Neutrophil (primary cell): Measurements from ENCODE around the gene SLC6A12.

Source experiments
- H3K27ac ChIP-seq: fragments of 200-600 bp; sonication (generic); 2 replicates; pipeline ENCODE4 v1.5.1; 2016; ENCODE audit warnings: mild to moderate bottlenecking, moderate library complexity
- H3K27me3 ChIP-seq: fragments of 200-600 bp; sonication (generic); 2 replicates; pipeline ENCODE4 v1.6.0; 2016; ENCODE audit warnings: mild to moderate bottlenecking
- H3K36me3 ChIP-seq: fragments of 200-600 bp; sonication (generic); 2 replicates; pipeline ENCODE4 v1.5.1; 2017
- H3K4me1 ChIP-seq, 2 experiments: fragments of 200-600 bp in 1 of 2; sonication (generic) in 1 of 2; 1 replicate in 1 of 2; 2 replicates in 1 of 2; pipeline versions ENCODE4 v1.5.1 to v1.6.1; 2013 to 2016; ENCODE audit warnings: low read depth in 1 of 2, low read length in 1 of 2, mild to moderate bottlenecking in 1 of 2, moderate library complexity in 1 of 2; ENCODE audit not compliant: control insufficient read depth in 1 of 2, insufficient read depth in 1 of 2
- H3K4me3 ChIP-seq, 2 experiments: fragments of 200-600 bp in 1 of 2; sonication (generic) in 1 of 2; 1 replicate in 1 of 2; 2 replicates in 1 of 2; pipeline ENCODE4 v1.5.1; 2013 to 2016; ENCODE audit warnings: low read depth in 1 of 2, low read length in 1 of 2, mild to moderate bottlenecking in 1 of 2, moderate library complexity in 1 of 2
- H3K9me3 ChIP-seq: fragments of 200-600 bp; sonication (generic); 2 replicates; pipeline ENCODE4 v1.5.1; 2016
- TF ChIP-seq, protein P1 (sequence below): fragments of 200-600 bp; sonication (generic); IDR thresholded peaks from 2 replicates; pipeline ENCODE4 v1.5.1; 2016; ENCODE audit warnings: antibody characterized with exemption

The SLC6A12 gene

GRCh38 chr12:171743-172676 is 41.9 kb downstream of the SLC6A12 start:
- Histone ChIP-seq H3K27ac (no peak overlapping the region), H3K4me3 (no peak overlapping the region), H3K4me1 (no peaks in the 10 kb centered on the region), H3K9me3 (no peaks in the 10 kb centered on the region), H3K36me3 (no peaks in the 10 kb centered on the region), H3K27me3 (peaks cover 34% of the 10 kb centered on the region)
- TF ChIP-seq, protein P1, sequence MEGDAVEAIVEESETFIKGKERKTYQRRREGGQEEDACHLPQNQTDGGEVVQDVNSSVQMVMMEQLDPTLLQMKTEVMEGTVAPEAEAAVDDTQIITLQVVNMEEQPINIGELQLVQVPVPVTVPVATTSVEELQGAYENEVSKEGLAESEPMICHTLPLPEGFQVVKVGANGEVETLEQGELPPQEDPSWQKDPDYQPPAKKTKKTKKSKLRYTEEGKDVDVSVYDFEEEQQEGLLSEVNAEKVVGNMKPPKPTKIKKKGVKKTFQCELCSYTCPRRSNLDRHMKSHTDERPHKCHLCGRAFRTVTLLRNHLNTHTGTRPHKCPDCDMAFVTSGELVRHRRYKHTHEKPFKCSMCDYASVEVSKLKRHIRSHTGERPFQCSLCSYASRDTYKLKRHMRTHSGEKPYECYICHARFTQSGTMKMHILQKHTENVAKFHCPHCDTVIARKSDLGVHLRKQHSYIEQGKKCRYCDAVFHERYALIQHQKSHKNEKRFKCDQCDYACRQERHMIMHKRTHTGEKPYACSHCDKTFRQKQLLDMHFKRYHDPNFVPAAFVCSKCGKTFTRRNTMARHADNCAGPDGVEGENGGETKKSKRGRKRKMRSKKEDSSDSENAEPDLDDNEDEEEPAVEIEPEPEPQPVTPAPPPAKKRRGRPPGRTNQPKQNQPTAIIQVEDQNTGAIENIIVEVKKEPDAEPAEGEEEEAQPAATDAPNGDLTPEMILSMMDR, result no peak

DNA sequence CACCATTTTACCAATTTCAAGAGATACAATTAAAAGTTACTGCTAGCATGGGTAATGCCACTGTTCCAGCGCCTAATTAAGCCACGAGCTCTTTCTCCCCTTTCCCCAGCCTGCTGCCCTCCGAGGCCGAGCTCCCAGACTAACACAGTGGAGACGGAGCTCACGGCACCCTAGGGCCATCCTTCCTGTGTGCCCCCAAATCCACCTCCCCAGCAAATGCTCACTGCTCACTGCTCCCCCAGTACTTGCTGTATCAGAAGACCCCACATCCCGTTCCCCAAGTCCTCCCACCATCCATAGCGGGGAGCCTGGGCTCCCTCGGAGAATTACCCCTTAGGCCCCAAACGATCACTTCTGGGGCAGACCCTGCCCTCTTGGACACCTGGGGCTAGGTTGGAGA is 42.7 kb downstream of the SLC6A12 start:
- Histone ChIP-seq H3K36me3 (no peaks in the 10 kb centered on the region), H3K27me3 (peaks cover 34% of the 10 kb centered on the region), H3K9me3 (no peaks in the 10 kb centered on the region), H3K4me1 (no peaks in the 10 kb centered on the region), H3K4me3 (no peak overlapping the region), H3K27ac (no peak overlapping the region)
- TF ChIP-seq, protein P1, result no peak

DNA sequence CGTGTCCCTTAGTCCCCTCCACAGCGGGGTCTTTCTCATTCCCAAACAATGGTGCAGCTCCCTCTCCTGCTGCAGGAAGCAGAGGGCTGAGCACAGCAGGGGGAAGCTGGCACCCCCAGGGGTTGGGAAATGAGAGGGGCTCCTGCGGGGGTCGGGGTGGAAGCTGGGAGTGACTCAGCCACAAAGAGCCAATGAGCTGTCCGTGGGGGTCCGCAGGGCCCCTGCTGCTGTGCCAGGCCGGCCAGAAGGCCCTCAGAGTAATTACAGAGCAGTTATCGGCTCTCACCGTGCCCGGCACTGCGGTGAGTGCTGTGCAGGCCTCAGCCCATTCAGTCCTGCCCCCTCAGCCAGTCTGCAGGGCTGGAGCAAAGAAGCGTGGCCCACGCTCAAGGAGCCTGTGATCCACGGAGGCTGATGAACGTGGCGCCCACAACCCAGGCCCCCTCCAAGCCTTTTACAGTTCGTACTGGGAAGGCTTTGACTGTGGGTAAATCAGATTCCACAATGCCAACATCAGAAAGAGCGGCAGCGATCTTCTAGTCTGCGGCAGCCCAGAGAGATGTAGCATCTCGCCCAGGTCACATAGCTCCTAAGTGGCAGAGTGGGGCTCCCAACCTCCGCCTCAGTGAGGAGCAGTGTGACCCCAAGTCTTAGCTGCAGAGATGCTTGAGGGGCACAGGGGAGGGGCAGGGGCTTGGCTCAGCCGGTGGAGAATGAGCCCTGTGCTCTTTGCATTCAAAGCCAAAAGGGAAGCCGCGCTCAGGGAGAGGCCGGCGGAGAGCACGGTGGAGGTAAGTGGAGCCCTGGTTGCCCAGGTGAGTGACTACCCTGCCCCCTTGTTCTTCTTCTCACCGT is 43.4 kb downstream of the SLC6A12 start:
- Histone ChIP-seq H3K36me3 (no peaks in the 10 kb centered on the region), H3K27ac (no peak overlapping the region), H3K4me1 (no peaks in the 10 kb centered on the region), H3K4me3 (no peak overlapping the region), H3K27me3 (peaks cover 34% of the 10 kb centered on the region), H3K9me3 (no peaks in the 10 kb centered on the region)
- TF ChIP-seq, protein P1, result no peak

DNA sequence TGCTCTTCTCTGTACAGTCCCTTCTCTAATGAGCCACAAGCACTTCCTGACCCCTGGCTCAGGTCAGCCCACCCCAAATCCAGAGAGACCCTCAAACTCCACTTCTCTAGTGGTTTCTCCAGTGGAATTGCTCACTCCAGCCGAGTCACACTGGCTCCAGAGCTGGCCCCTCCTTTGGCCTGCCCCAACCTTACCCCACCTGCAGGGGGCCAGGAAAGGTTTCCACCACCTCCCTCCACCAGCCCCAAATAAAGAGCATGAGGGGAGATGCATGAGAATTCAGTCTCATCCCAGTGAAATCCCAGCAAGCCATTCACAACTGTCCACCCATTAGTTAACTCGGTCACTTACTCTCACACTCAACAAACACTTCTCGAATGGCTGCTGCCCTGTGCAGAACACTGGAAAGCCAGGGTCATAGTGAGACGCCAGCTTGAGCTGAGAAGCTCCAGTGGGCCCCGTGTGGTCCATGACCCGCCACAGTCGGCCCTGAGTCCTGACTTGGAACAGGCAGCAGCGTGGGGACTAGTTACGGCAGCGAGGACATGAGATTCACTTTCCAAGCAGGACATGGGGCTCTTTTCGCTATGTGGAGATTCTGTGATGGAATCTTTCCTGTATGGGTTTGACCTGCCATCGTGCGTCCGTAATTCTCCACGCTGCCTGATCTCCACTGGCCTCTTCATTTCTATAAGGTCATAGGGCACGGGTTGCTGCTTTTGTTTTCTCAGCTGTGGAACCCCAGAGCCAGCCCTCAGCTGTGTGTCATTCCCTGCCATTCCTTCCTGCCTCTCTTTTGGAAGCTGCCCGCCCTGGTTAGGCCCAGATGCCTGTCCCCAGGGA is 44.2 kb downstream of the SLC6A12 start:
- Histone ChIP-seq H3K27ac (no peak overlapping the region), H3K9me3 (no peaks in the 10 kb centered on the region), H3K4me1 (no peaks in the 10 kb centered on the region), H3K36me3 (no peaks in the 10 kb centered on the region), H3K27me3 (peaks cover 34% of the 10 kb centered on the region), H3K4me3 (no peak overlapping the region)
- TF ChIP-seq, protein P1, result no peak
